GM19099 (cell line): Measurements from ENCODE around the gene CCDC97.

ENCODE experiments used
- POLR2A ChIP-seq: IDR thresholded peaks from 3 replicates; pipeline ENCODE4 v1.6.1; 2011; ENCODE audit warnings: low read depth; ENCODE audit not compliant: insufficient read length; ENCODE audit errors: extremely low read depth

CCDC97 gene

GRCh38 chr19:41332468-41332867 lies 22.5 kb downstream of the CCDC97 start:
- no peak for TF ChIP-seq POLR2A

GRCh38 chr19:41334793-41335192 lies 24.8 kb downstream of the CCDC97 start:
- TF ChIP-seq POLR2A: no peak

GRCh38 chr19:41335467-41335866 lies 25.5 kb downstream of the CCDC97 start:
- TF ChIP-seq POLR2A: no peak

- no peak for TF ChIP-seq POLR2A
Measured at GRCh38 chr19:41339936-41340335, 30.0 kb downstream of the CCDC97 start.

GRCh38 chr19:41341669-41342490 lies 31.9 kb downstream of the CCDC97 start:
- TF ChIP-seq POLR2A: no peak

- TF ChIP-seq POLR2A: no peak
Measured at GRCh38 chr19:41344162-41344561, 34.2 kb downstream of the CCDC97 start.

GRCh38 chr19:41350735-41351338 lies 40.9 kb downstream of the CCDC97 start:
- TF ChIP-seq POLR2A: no peak

GRCh38 chr19:41351339-41352245 lies 41.6 kb downstream of the CCDC97 start:
- peak; percentile 64 for TF ChIP-seq POLR2A

GRCh38 chr19:41352279-41352608 lies 42.3 kb downstream of the CCDC97 start:
- no peak for TF ChIP-seq POLR2A

- no peak for TF ChIP-seq POLR2A
Measured at GRCh38 chr19:41352609-41353465, 42.9 kb downstream of the CCDC97 start.

GRCh38 chr19:41353466-41354342 lies 43.7 kb downstream of the CCDC97 start, which contains the start of gene TGFB1:
Gene TGFB1, minus strand, starts transcription at chr19:41353922. Its CDS starts 878 bp downstream, at chr19:41353044.
- peak; percentile 94 for TF ChIP-seq POLR2A

GRCh38 chr19:41354343-41354953 lies 44.5 kb downstream of the CCDC97 start:
- no peak for TF ChIP-seq POLR2A

GRCh38 chr19:41355035-41355434 lies 45.1 kb downstream of the CCDC97 start:
- TF ChIP-seq POLR2A: no peak
